SK-N-MC (cell line): Measurements from ENCODE around the gene MYO1F.

Experiments used
- EZH2 ChIP-seq: fragments of 200-600 bp; sonication (generic); IDR thresholded peaks from one replicate; pipeline ENCODE4 v1.6.1; 2017; ENCODE audit warnings: antibody characterized with exemption
- POLR2AphosphoS5 ChIP-seq: IDR thresholded peaks from 2 replicates; pipeline ENCODE4 v1.6.1; 2012; ENCODE audit warnings: mild to moderate bottlenecking, low read depth, low read length, borderline replicate concordance

DNA sequence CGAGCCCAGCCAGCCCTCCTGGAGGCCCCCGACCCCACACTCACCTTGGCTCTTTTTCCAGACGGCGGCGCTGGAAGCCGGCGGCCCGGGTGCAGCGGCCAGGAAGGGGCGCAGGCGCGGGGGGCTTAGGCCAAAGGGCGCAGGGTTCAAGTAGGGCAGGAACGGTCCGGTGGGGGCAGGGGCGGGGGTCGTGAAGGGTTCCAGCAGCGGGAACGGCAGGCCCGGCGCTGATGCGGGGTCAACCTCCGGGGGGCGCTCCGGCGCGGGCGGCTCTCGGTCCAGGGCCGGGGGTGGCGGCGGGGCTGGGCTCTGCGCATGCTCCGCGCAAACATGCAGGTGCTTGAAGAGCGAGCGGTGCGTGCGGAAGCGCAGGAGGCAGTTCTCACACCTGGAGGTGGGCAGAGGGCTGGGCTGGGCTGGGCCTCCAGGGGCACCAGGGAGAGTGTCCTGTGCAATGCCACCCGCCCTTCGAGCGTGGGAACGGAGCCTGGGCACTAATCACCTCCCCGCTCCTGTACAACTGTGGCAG is 65.6 kb downstream of the MYO1F start:
- no peak for TF ChIP-seq POLR2AphosphoS5
- no peak for TF ChIP-seq EZH2
